COR-L47 (cell line): ENCODE data around the gene FRMD3.

Source experiments
- DNase-seq: peaks from one replicate; lab custom pipeline; 2025; lab: John Stamatoyannopoulos, UW

FRMD3 gene

DNA sequence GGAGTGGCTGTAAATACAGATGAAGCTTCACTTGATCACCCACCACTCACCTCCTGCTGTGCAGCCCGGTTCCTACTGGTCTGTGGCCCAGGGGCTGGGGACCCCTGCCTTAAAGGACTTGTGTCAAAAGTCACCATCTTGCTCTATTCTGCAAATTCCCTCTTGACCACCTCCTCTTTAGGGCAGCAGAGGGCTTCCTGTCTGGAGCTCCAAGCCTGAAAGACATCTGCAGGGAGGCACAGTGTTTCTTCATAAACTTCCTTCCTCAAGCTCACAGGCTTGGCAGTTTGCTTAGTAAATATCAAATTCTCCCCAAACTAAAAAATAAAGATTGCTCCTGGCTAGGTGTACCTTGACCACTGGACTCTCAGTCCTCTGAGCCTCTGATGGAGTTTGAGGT is 104.4 kb downstream of the FRMD3 start:
- no peak for DNase-seq

DNA sequence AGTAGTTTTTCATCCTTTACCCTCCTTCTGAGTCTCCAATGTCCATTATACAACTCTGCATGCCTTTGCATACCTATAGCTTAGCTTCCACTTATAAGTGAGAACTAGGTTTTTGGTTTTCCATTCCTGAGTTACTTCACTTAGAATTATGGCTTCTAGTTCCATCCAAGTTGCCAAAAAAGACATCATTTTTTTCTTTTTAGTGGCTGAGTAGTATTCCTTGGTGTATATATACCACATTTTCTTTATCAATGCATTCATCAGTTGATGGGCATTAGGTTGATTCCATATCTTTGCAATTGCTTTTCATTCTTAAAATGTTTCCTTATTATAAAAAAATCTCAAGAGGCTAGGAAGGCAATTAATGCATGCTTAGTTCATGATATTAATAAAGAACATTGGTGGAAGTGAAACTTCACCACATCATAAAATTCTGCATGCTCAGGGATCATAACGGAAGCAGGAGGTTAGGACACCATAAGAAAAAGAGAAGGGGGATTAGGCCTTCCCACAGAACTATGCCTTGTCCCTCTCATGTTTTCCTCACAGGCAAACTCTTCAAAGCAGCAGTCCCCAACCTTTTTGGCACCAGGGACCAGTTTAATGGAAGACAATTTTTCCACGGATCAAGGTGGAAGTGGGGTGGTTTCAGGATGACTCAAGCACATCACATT is 105.2 kb downstream of the FRMD3 start:
- DNase-seq, result no peak

- DNase-seq, result no peak
Measured at GRCh38 chr9:83432104-83432627, 106.0 kb downstream of the FRMD3 start.

DNA sequence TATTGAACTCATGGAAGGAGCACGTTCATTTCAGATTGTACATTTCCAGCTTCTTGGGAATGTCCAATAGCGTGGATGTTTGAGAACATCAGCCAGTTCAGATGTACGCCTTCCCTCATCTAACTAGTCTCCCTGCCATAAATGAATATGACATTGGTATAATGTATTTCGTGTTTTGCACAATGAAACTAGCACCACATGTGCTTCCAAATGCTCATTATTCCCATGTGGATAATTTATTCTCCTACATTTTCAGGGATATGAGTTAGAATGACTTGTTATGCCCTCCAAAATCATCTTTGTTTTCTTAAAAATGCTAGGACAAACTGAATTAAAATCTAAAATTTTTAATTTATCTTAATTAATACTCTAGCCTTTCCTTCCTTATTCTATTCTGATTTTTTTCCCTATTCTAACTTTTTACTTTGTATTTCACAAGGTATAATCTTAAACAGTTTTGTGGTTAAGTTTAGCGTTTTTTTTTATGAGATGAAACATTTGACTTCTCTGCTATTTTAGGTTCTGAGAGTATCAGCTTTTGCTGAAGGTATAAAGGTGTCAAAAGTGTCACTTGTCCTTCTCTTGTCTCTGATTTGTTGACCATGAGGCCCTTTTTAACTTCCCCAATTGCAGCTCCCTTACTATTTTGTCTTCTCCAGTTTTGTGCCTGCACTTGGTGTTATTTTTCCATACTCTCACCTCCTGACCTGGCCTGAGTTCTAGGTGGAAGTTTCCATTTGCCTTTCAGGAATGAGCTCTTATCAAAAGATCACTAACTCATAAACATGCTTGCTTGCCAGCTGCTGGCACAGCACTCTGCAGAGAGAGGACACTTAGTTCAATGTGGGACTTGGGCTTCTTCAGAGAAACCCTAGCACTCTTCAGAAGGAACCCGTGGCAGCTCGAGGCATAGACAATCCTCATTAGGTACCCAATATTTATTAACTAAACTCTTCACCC is 106.8 kb downstream of the FRMD3 start:
- DNase-seq, result no peak

- no peak for DNase-seq
Measured at GRCh38 chr9:83430681-83431080, 107.5 kb downstream of the FRMD3 start.

GRCh38 chr9:83429229-83429628 is 109.0 kb downstream of the FRMD3 start:
- DNase-seq, result no peak

- DNase-seq, result no peak
Measured at GRCh38 chr9:83425240-83425639, 113.0 kb downstream of the FRMD3 start.

- no peak for DNase-seq
Measured at GRCh38 chr9:83424831-83425230, 113.4 kb downstream of the FRMD3 start.

GRCh38 chr9:83423815-83424707 is 114.1 kb downstream of the FRMD3 start:
- no peak for DNase-seq

GRCh38 chr9:83422527-83422926 is 115.7 kb downstream of the FRMD3 start:
- DNase-seq, result no peak

DNA sequence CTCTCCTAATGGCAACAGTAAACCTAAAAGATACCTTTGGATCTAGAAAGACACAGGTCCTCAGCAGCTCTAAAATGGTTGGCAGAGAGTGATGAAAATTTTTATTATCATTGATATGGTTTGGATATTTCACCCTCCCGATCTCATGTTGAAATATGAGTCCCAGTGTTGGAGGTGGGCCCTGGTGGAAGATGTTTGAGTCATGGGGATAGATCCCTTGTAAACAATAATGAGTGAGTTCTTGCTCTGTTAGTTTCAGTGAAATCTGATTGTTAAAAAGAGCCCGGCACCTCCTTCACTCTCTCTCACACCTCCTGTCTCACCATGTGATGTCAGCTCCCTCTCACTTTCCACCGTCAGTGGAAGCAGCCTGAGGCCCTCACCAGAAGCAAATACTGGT is 117.7 kb downstream of the FRMD3 start:
- DNase-seq, result no peak

GRCh38 chr9:83419961-83420360 is 118.2 kb downstream of the FRMD3 start:
- no peak for DNase-seq

DNA sequence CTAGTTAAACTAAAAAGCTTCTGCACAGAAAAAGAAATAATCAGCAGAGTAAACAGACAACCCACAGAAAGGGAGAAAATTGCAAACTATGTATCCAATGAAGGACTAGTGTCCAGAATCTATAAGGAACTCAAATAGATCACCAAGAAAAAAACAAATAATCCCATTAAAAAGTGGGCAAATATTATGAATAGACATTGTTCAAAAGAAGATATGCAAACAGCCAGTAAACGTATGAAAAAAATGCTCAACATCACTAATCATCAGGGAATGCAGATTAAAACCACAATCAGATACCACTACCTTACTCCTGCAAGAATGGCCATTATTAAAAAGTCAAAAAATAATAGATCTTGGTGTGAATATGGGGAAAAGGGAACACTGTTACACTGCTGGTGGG is 119.9 kb downstream of the FRMD3 start:
- DNase-seq, result no peak

- no peak for DNase-seq
Measured at GRCh38 chr9:83413367-83413766, 124.8 kb downstream of the FRMD3 start.

DNA sequence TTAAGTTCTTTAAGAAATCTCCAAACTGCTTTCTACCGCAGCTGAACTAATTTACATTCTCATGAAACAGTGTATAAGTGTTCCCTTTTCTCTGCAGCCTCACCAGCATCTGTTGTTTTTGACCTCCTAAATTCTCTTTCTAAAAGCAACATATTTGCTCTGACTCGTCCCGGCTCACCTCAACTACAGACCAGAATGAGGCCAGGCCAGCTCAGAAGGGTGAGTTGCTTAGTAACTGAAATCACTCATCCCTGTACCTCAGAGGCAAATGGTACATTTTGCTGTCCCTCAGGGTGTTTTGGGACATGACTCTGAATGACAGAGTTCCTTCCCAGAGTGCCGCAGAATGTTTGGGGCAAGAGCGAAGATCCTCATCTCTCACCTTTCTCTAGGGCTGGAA is 127.5 kb downstream of the FRMD3 start:
- DNase-seq, result no peak

DNA sequence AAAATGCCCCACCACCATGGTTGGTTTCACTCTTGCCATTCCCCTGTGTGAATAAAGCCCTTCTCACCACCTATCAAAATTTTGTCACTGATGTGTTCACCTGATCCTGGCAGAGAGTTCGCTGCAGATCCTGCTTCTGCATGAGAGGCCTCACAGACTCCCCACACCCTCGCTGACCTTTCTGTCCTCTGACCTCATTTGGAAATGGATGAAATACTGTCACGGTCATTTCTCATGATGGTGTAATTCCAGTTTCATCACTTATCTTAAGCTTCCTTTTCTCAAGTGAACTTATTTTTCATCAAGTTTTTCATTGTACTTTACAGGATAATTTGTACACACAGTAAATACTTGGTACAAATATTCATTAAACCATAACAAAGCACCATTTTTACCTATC is 131.3 kb downstream of the FRMD3 start:
- DNase-seq, result no peak

GRCh38 chr9:83405759-83406158 is 132.4 kb downstream of the FRMD3 start:
- DNase-seq, result no peak

DNA sequence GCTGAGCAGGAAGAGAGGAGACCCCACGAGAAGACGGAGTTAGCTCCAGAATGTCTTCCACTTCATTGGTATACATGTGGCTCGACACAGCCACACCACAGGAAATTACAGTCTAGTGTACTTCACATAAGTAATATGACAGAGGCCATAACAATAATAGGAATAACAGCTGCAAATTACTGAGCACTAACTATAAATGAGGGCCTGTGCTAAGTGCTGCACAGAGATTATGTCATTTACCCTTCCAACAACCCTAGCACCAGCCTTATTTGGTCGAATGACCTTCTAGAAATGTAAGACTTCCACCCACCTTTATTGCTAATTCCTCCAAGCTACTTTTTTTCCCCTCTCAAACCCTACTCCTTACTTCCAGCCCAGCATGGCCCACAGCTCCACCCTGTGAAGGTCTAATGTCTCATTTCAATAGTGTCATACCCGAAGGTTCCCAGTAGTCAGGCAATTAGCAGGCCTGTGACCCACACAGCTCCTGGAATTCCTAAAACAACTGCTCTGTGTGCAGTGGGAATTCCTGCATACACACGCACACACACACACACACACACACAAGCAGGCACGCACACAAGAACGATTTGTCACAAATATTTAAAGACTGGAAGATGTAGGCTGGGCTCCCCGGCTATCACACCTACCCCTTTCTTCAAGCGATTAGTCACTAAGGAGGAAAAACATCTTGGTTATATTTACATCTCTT is 134.5 kb downstream of the FRMD3 start:
- no peak for DNase-seq

GRCh38 chr9:83401328-83401900 is 136.8 kb downstream of the FRMD3 start:
- DNase-seq, result no peak

- no peak for DNase-seq
Measured at GRCh38 chr9:83396813-83397212, 141.4 kb downstream of the FRMD3 start.

- no peak for DNase-seq
Measured at GRCh38 chr9:83396342-83396741, 141.9 kb downstream of the FRMD3 start.
